Measurements from ENCODE around the gene COX4I2. TPM values are rescaled to one million over a fixed set of nuclear protein-coding genes. Genes with fewer than 3 reads are reported as not detected.
A peak's percentile ranks its signal among the peaks of the same experiment; 100 is the strongest.

The COX4I2 gene
- 1.7 TPM in 2 replicates for polyA plus RNA-seq (2013)

DNA sequence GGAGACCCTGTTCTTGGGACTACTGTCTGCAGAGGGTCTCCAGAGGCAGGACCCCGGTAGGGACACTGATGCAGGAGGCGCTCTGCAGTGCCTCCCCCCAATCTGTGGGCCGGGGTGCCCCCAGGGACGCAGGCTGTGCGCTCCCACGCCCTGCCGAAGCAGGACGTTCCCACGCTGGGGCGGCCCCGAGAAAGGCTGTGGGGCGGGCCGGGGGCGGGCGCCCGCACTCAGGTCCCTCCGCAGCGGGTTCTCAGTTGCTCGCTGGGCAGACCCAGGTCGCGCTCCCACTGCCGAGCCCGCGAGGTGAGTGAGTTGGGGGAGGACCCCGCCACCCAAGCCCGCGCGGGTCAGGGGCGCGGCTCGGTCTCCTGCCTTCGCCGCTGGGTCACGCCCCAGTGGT, at the start of gene COX4I2:
COX4I2 (plus strand) TSS at position 253 of the 400 bp plus-strand sequence. CDS start 1,106 bp downstream, outside the sequence.
- Histone ChIP-seq H2AFZ (ENCODE audit: insufficient read depth, low read length, poor library complexity) (no peak within 1 kb of the TSS), H2BK5ac (ENCODE audit: low read depth, low read length, poor library complexity) (peak within 1 kb of the TSS; percentile 15), H2BK12ac (ENCODE audit: low read length) (peak within 1 kb of the TSS; percentile 54), H3K27ac (ENCODE audit: low read depth, low read length) (no peak within 1 kb of the TSS), H3K14ac (ENCODE audit: low read length) (no peak within 1 kb of the TSS), H4K91ac (ENCODE audit: low read depth, low read length) (peak within 1 kb of the TSS; percentile 69), H3K27me3 (ENCODE audit: insufficient read depth, low read length) (no peaks in the 10 kb centered on the region), H3K79me2 (ENCODE audit: control insufficient read depth, insufficient read depth, low read length, poor library complexity) (no peaks in the 10 kb centered on the region), H3K4me3 (ENCODE audit: low read depth, low read length) (no peak within 1 kb of the TSS), H4K12ac (ENCODE audit: low read depth, low read length) (no peak within 1 kb of the TSS), H3K18ac (ENCODE audit: low read length) (no peak within 1 kb of the TSS), H3K79me1 (ENCODE audit: low read length) (no peaks in the 10 kb centered on the region), H3K4ac (ENCODE audit: low read depth, low read length) (peak within 1 kb of the TSS; percentile 42), H3K9me3 (ENCODE audit: insufficient read depth, low read depth, low read length) (peaks cover 1% of the 10 kb centered on the region), H3K4me2 (ENCODE audit: low read length) (no peak within 1 kb of the TSS), H3K36me3 (ENCODE audit: control insufficient read depth in 1 of 2, insufficient read depth in 2 of 2, low read length in 2 of 2) (no peaks in the 10 kb centered on the region), H3K4me1 (ENCODE audit: control insufficient read depth in 1 of 2, insufficient read depth in 2 of 2, low read length in 2 of 2) (peaks cover 10 to 14% of the 10 kb centered on the region in 2 experiments), H3K9ac (ENCODE audit: low read length) (no peak within 1 kb of the TSS), H4K8ac (ENCODE audit: low read depth, low read length) (peak within 1 kb of the TSS; percentile 36), H2BK120ac (ENCODE audit: insufficient read depth, low read length, poor library complexity) (no peak within 1 kb of the TSS), H3K23ac (ENCODE audit: low read length) (no peak within 1 kb of the TSS), H2AK5ac (ENCODE audit: low read length) (peak within 1 kb of the TSS; percentile 20)
- DNase-seq: no peak
- WGBS (ENCODE audit: extremely low coverage, insufficient coverage, insufficient read length): no CpG with 5 or more reads among the region's 34 CpGs

DNA sequence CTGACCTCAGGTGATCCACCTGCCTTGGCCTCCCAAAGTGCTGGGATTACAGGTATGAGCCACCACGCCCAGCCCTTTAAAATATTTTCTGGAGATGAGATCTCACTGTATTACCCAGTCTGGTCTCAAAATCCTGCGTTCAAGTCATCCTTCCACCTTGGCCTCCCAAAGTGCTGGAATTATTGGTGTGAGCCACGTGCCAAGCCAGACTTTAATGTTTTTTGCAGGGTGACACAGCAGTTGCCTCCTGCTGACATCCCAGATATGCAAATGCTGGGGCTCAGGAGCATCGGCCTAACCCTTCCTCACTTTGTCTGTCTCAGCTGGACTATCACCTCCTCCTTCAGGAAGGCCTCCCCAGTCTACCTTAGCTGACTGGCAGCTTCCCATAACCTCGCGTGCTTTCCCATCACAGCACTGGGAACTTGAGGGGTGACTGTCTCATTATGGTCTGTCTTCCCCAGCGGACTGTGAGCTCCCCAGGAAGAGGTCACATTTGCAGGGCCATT, 46.9 kb upstream of the COX4I2 start:
- H3K27me3 ChIP-seq (ENCODE audit: insufficient read depth, low read length): no peaks in the 10 kb centered on the region
- peak overlapping the region; percentile 70 for H2AK5ac ChIP-seq (ENCODE audit: low read length)
- no peak overlapping the region for H3K4me2 ChIP-seq (ENCODE audit: low read length)
- H4K8ac ChIP-seq (ENCODE audit: low read depth, low read length): peak overlapping the region; percentile 34
- H3K14ac ChIP-seq (ENCODE audit: low read length): peak overlapping the region; percentile 38
- H3K9me3 ChIP-seq (ENCODE audit: insufficient read depth, low read depth, low read length): peaks cover 3% of the 10 kb centered on the region
- DNase-seq: peak in 1 of 2 donors; percentile 38
- no peak overlapping the region for H3K23ac ChIP-seq (ENCODE audit: low read length)
- peaks cover 11% of the 10 kb centered on the region for H3K79me2 ChIP-seq (ENCODE audit: control insufficient read depth, insufficient read depth, low read length, poor library complexity)
- H2AFZ ChIP-seq (ENCODE audit: insufficient read depth, low read length, poor library complexity): peak overlapping the region; percentile 3
- H3K27ac ChIP-seq (ENCODE audit: low read depth, low read length): peak overlapping the region; percentile 5
- H2BK5ac ChIP-seq (ENCODE audit: low read depth, low read length, poor library complexity): peak overlapping the region; percentile 39
- H3K4me3 ChIP-seq (ENCODE audit: low read depth, low read length): no peak overlapping the region
- peak overlapping the region; percentile 65 for H2BK120ac ChIP-seq (ENCODE audit: insufficient read depth, low read length, poor library complexity)
- WGBS (ENCODE audit: extremely low coverage, insufficient coverage, insufficient read length): no CpG with 5 or more reads among the region's 7 CpGs
- H3K18ac ChIP-seq (ENCODE audit: low read length): peak overlapping the region; percentile 20
- H4K91ac ChIP-seq (ENCODE audit: low read depth, low read length): peak overlapping the region; percentile 62
- peaks cover 28 to 41% of the 10 kb centered on the region in 2 experiments for H3K4me1 ChIP-seq (ENCODE audit: control insufficient read depth in 1 of 2, insufficient read depth in 2 of 2, low read length in 2 of 2)
- H3K9ac ChIP-seq (ENCODE audit: low read length): no peak overlapping the region
- no peaks in the 10 kb centered on the region for H3K36me3 ChIP-seq (ENCODE audit: control insufficient read depth in 1 of 2, insufficient read depth in 2 of 2, low read length in 2 of 2)
- H3K4ac ChIP-seq (ENCODE audit: low read depth, low read length): peak overlapping the region; percentile 5
- peaks cover 63% of the 10 kb centered on the region for H3K79me1 ChIP-seq (ENCODE audit: low read length)
- H2BK12ac ChIP-seq (ENCODE audit: low read length): peak overlapping the region; percentile 98
- no peak overlapping the region for H4K12ac ChIP-seq (ENCODE audit: low read depth, low read length)

DNA sequence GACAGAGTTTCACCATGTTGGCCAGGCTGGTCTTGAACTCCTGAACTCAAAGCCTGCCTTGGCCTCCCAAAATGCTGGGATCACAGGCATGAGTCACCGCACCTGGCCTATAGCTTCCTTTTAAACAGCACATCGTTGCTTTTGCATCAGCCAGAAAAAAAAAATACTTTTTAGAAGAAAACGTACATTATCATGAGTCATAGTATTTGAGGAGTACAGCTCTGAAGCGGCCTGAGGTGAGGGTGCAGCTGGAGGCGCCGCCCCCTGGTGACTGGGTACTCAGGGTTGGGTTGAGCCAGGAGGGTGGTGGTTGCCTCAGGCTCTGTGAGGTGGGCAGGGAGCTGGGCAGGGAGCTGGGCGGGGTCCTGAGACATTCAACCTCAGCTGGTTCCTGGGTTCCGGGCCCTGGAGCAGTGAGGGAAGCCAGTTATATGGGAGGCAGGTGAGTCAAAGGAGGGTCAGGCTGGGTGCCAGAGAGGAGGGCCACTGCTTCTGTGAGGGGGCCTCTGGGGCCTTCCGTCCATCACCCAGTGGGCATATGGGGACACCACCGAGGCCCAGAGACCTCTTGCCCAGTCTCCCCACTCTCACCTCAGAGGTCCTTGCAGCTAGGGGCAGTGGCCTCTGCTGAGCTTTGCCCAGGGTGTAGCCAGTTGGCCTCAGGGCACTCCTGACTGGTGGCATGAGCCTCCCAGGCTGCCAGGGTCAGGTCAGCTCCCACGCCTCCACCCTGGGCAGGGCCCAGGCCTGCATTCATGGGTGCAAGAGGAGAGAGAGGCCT, 44.3 kb upstream of the COX4I2 start:
- peaks cover 3% of the 10 kb centered on the region for H3K9me3 ChIP-seq (ENCODE audit: insufficient read depth, low read depth, low read length)
- H2BK12ac ChIP-seq (ENCODE audit: low read length): peak overlapping the region; percentile 98
- H3K23ac ChIP-seq (ENCODE audit: low read length): no peak overlapping the region
- no peak overlapping the region for H3K4me3 ChIP-seq (ENCODE audit: low read depth, low read length)
- peak overlapping the region; percentile 64 for H4K8ac ChIP-seq (ENCODE audit: low read depth, low read length)
- peak overlapping the region; percentile 96 for H2BK120ac ChIP-seq (ENCODE audit: insufficient read depth, low read length, poor library complexity)
- H3K4me2 ChIP-seq (ENCODE audit: low read length): no peak overlapping the region
- DNase-seq: peak; percentile 93 to 97
- no peak overlapping the region for H3K9ac ChIP-seq (ENCODE audit: low read length)
- peaks cover 12% of the 10 kb centered on the region for H3K79me2 ChIP-seq (ENCODE audit: control insufficient read depth, insufficient read depth, low read length, poor library complexity)
- peak overlapping the region; percentile 43 for H4K12ac ChIP-seq (ENCODE audit: low read depth, low read length)
- peaks cover 68% of the 10 kb centered on the region for H3K79me1 ChIP-seq (ENCODE audit: low read length)
- H3K18ac ChIP-seq (ENCODE audit: low read length): peak overlapping the region; percentile 95
- peak overlapping the region; percentile 99 for H2BK5ac ChIP-seq (ENCODE audit: low read depth, low read length, poor library complexity)
- peak overlapping the region; percentile 98 for H3K27ac ChIP-seq (ENCODE audit: low read depth, low read length)
- H3K4ac ChIP-seq (ENCODE audit: low read depth, low read length): peak overlapping the region; percentile 70
- H4K91ac ChIP-seq (ENCODE audit: low read depth, low read length): peak overlapping the region; percentile 98
- no peaks in the 10 kb centered on the region for H3K36me3 ChIP-seq (ENCODE audit: control insufficient read depth in 1 of 2, insufficient read depth in 2 of 2, low read length in 2 of 2)
- no peaks in the 10 kb centered on the region for H3K27me3 ChIP-seq (ENCODE audit: insufficient read depth, low read length)
- peak overlapping the region; percentile 32 for H2AFZ ChIP-seq (ENCODE audit: insufficient read depth, low read length, poor library complexity)
- no CpG with 5 or more reads among the region's 11 CpGs for WGBS (ENCODE audit: extremely low coverage, insufficient coverage, insufficient read length)
- H3K4me1 ChIP-seq (ENCODE audit: control insufficient read depth in 1 of 2, insufficient read depth in 2 of 2, low read length in 2 of 2): peaks cover 32 to 47% of the 10 kb centered on the region in 2 experiments
- H3K14ac ChIP-seq (ENCODE audit: low read length): peak overlapping the region; percentile 93
- peak overlapping the region; percentile 95 for H2AK5ac ChIP-seq (ENCODE audit: low read length)

DNA sequence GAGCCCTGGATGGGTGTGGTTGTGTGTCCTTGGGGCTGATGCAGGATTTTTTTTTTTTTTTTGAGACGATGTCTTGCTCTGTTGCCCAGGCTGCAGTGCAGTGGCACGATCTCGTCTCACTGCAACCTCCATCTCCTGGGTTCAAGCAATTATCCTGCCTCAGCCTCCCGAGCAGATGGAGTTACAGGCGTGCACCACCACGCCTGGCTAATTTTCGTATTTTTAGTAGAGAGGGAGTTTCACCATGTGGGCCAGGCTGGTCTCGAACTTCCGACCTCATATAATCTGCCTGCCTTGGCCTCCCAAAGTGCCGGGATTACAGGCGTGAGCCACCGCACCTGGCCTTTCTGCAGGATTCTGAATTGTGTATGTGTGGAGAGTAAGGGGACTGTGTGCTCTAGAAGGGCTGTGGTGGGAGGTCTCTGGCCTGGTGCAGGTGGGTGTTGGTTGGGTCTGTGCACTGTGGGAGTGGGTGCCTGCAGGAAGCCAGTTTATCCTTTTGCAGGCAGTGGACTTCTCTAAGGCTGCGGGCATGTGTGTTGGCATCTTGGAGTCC, 43.6 kb upstream of the COX4I2 start:
- Histone ChIP-seq H2BK12ac (ENCODE audit: low read length) (peak overlapping the region; percentile 98), H4K12ac (ENCODE audit: low read depth, low read length) (no peak overlapping the region), H3K23ac (ENCODE audit: low read length) (no peak overlapping the region), H3K4me3 (ENCODE audit: low read depth, low read length) (no peak overlapping the region), H4K8ac (ENCODE audit: low read depth, low read length) (peak overlapping the region; percentile 64), H2AK5ac (ENCODE audit: low read length) (peak overlapping the region; percentile 95), H3K79me2 (ENCODE audit: control insufficient read depth, insufficient read depth, low read length, poor library complexity) (peaks cover 12% of the 10 kb centered on the region), H2BK5ac (ENCODE audit: low read depth, low read length, poor library complexity) (peak overlapping the region; percentile 99), H3K9me3 (ENCODE audit: insufficient read depth, low read depth, low read length) (peaks cover 3% of the 10 kb centered on the region), H3K4me2 (ENCODE audit: low read length) (no peak overlapping the region), H3K9ac (ENCODE audit: low read length) (no peak overlapping the region), H3K27me3 (ENCODE audit: insufficient read depth, low read length) (no peaks in the 10 kb centered on the region), H4K91ac (ENCODE audit: low read depth, low read length) (peak overlapping the region; percentile 98), H3K79me1 (ENCODE audit: low read length) (peaks cover 69% of the 10 kb centered on the region), H3K27ac (ENCODE audit: low read depth, low read length) (peak overlapping the region; percentile 98), H2BK120ac (ENCODE audit: insufficient read depth, low read length, poor library complexity) (peak overlapping the region; percentile 96), H3K18ac (ENCODE audit: low read length) (peak overlapping the region; percentile 95), H3K14ac (ENCODE audit: low read length) (peak overlapping the region; percentile 93), H3K4ac (ENCODE audit: low read depth, low read length) (peak overlapping the region; percentile 70), H3K4me1 (ENCODE audit: control insufficient read depth in 1 of 2, insufficient read depth in 2 of 2, low read length in 2 of 2) (peaks cover 28 to 45% of the 10 kb centered on the region in 2 experiments), H2AFZ (ENCODE audit: insufficient read depth, low read length, poor library complexity) (peak overlapping the region; percentile 50), H3K36me3 (ENCODE audit: control insufficient read depth in 1 of 2, insufficient read depth in 2 of 2, low read length in 2 of 2) (no peaks in the 10 kb centered on the region)
- peak in 1 of 2 donors; percentile 25 for DNase-seq
- no CpG with 5 or more reads among the region's 13 CpGs for WGBS (ENCODE audit: extremely low coverage, insufficient coverage, insufficient read length)
